GM18873 (cell line): Measurements from ENCODE around the gene PHLDB3.
"Not testable (repeated sequence)": the region's sequence is repeated elsewhere in the genome, so short reads cannot be mapped to it uniquely, and the experiment has no call there.

Experiments
- ATAC-seq: cut with Tn5 transposase; IDR thresholded peaks from one replicate; pipeline ENCODE4 v1.9.1; 2021; ENCODE audit warnings: mild to moderate bottlenecking, moderate library complexity, moderate number of reproducible peaks; ENCODE audit not compliant: unreplicated experiment, low FRiP score

PHLDB3 gene

GRCh38 chr19:43447655-43448054 is 56.9 kb downstream of the PHLDB3 start:
- ATAC-seq: no peak

- no peak for ATAC-seq
These were observed 57.6 kb downstream of the PHLDB3 start for GRCh38 chr19:43446746-43447489.

GRCh38 chr19:43445426-43445825 is 59.1 kb downstream of the PHLDB3 start:
- no peak for ATAC-seq

- ATAC-seq: no peak
These were observed 59.8 kb downstream of the PHLDB3 start for GRCh38 chr19:43444531-43445287.

GRCh38 chr19:43444091-43444490 is 60.5 kb downstream of the PHLDB3 start:
- ATAC-seq: not testable (repeated sequence)

GRCh38 chr19:43441716-43442115 is 62.8 kb downstream of the PHLDB3 start:
- no peak for ATAC-seq

GRCh38 chr19:43439709-43440063 is 64.9 kb downstream of the PHLDB3 start:
- no peak for ATAC-seq

GRCh38 chr19:43439032-43439708 is 65.4 kb downstream of the PHLDB3 start:
- no peak for ATAC-seq

- no peak for ATAC-seq
These were observed 66.1 kb downstream of the PHLDB3 start for GRCh38 chr19:43438291-43439031.

GRCh38 chr19:43437712-43438111 is 66.8 kb downstream of the PHLDB3 start:
- ATAC-seq: no peak

- ATAC-seq: not testable (repeated sequence)
These were observed 67.3 kb downstream of the PHLDB3 start for GRCh38 chr19:43437284-43437683.

GRCh38 chr19:43435775-43436174 is 68.8 kb downstream of the PHLDB3 start:
- no peak for ATAC-seq

GRCh38 chr19:43433689-43434088 is 70.9 kb downstream of the PHLDB3 start:
- no peak for ATAC-seq

GRCh38 chr19:43433358-43433673 is 71.2 kb downstream of the PHLDB3 start:
- no peak for ATAC-seq

- no peak for ATAC-seq
These were observed 73.6 kb downstream of the PHLDB3 start for GRCh38 chr19:43430976-43431375.

GRCh38 chr19:43430142-43430710 is 74.3 kb downstream of the PHLDB3 start:
- ATAC-seq: no peak

- no peak for ATAC-seq
These were observed 75.2 kb downstream of the PHLDB3 start for GRCh38 chr19:43429395-43429794.

- ATAC-seq: no peak
These were observed 78.8 kb downstream of the PHLDB3 start for GRCh38 chr19:43425567-43426392.
